Suprapubic skin (tissue), 4 donors: ENCODE measurements around the gene PROSER2. TPM values are rescaled to one million over a fixed set of nuclear protein-coding genes. Genes with fewer than 3 reads are reported as not detected.

Source experiments
- DNase-seq, 2 donors: peaks; one replicate each; pipeline ENCODE4 v3.0.0-alpha.2; 2019; ENCODE audit warnings: low spot score in 2 of 2
- H3K27ac ChIP-seq: fragments of 200-600 bp; sonication (generic); one replicate; pipeline ENCODE4 v1.5.1; 2019
- H3K27me3 ChIP-seq: fragments of 200-600 bp; sonication (generic); one replicate; pipeline ENCODE4 v1.5.1; 2019
- H3K36me3 ChIP-seq: fragments of 200-600 bp; sonication (generic); one replicate; pipeline ENCODE4 v1.5.1; 2019
- H3K4me1 ChIP-seq: fragments of 200-600 bp; sonication (generic); one replicate; pipeline ENCODE4 v1.5.1; 2019
- H3K4me3 ChIP-seq: fragments of 200-600 bp; sonication (generic); one replicate; pipeline ENCODE4 v1.5.1; 2019; ENCODE audit warnings: mild to moderate bottlenecking
- H3K9me3 ChIP-seq: fragments of 200-600 bp; sonication (generic); one replicate; pipeline ENCODE4 v1.5.1; 2019
- EP300 ChIP-seq: sonication (generic); formaldehyde crosslinking; IDR thresholded peaks from one replicate; pipeline ENCODE4 v1.6.1; 2017; ENCODE audit warnings: antibody characterized with exemption
- POLR2A ChIP-seq, 2 donors: fragments of 450-650 bp; IDR thresholded peaks; one replicate each; pipeline ENCODE4 v1.6.1; 2017; ENCODE audit warnings: antibody characterized with exemption in 2 of 2, mild to moderate bottlenecking in 2 of 2, moderate library complexity in 2 of 2
- POLR2AphosphoS5 ChIP-seq, 3 donors: sonication (generic); formaldehyde crosslinking; IDR thresholded peaks; one replicate each; pipeline ENCODE4 v1.6.1; 2017; ENCODE audit warnings: antibody characterized with exemption in 3 of 3
- WGBS: methylation state at CpG from one replicate; pipeline ENCODE4 v1.1.5; 2018; 5-methylcytosine and 5-hydroxymethylcytosine counted together
- total RNA-seq, 4 donors: library from RNA; depleted of rRNA; stranded (reverse); fragments of >200 nt; gene quantifications; one replicate each; pipeline ENCODE4 v1.1.0, GENCODE V29; 2016
- TF ChIP-seq, protein P1 (sequence below), 2 donors: fragments of 200-600 bp in 1 of 2; fragments of 450-650 bp in 1 of 2; sonication (generic) in 1 of 2; IDR thresholded peaks; one replicate each; pipeline ENCODE4 v1.5.1; 2016 to 2019; ENCODE audit warnings: antibody characterized with exemption in 2 of 2, mild to moderate bottlenecking in 1 of 2, moderate library complexity in 1 of 2

The PROSER2 gene
- total RNA-seq, 4 donors from 2014 or later: 5.6 to 8.5 (median 6.3) TPM

GRCh38 chr10:11828682-11829284 is 5.6 kb downstream of the PROSER2 start:
- Histone ChIP-seq H3K4me1 (peaks cover 33% of the 10 kb centered on the region), H3K27me3 (no peaks in the 10 kb centered on the region)

GRCh38 chr10:11830836-11831519 is 7.8 kb downstream of the PROSER2 start:
- H3K9me3 ChIP-seq: no peaks in the 10 kb centered on the region
- TF ChIP-seq POLR2A (IDR thresholded peaks at IDR 0.05): no peak
- TF ChIP-seq, protein P1, sequence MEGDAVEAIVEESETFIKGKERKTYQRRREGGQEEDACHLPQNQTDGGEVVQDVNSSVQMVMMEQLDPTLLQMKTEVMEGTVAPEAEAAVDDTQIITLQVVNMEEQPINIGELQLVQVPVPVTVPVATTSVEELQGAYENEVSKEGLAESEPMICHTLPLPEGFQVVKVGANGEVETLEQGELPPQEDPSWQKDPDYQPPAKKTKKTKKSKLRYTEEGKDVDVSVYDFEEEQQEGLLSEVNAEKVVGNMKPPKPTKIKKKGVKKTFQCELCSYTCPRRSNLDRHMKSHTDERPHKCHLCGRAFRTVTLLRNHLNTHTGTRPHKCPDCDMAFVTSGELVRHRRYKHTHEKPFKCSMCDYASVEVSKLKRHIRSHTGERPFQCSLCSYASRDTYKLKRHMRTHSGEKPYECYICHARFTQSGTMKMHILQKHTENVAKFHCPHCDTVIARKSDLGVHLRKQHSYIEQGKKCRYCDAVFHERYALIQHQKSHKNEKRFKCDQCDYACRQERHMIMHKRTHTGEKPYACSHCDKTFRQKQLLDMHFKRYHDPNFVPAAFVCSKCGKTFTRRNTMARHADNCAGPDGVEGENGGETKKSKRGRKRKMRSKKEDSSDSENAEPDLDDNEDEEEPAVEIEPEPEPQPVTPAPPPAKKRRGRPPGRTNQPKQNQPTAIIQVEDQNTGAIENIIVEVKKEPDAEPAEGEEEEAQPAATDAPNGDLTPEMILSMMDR (IDR thresholded peaks at IDR 0.05): no peak
- H3K4me3 ChIP-seq: no peak overlapping the region
- WGBS: 49% methylated on average over 4 of the region's 4 CpGs
- no peak for DNase-seq
- H3K4me1 ChIP-seq: peaks cover 16% of the 10 kb centered on the region
- H3K36me3 ChIP-seq: no peaks in the 10 kb centered on the region
- H3K27me3 ChIP-seq: no peaks in the 10 kb centered on the region
- no peak overlapping the region for H3K27ac ChIP-seq

More at GRCh38 chr10:11828682-11829284, 5.6 kb downstream of the PROSER2 start:
- Histone ChIP-seq H3K27ac (no peak overlapping the region), H3K9me3 (no peaks in the 10 kb centered on the region), H3K4me3 (no peak overlapping the region), H3K36me3 (no peaks in the 10 kb centered on the region)
- no peak for DNase-seq
- WGBS: 85% methylated on average over 11 of the region's 11 CpGs
- TF ChIP-seq, protein P1 (IDR thresholded peaks at IDR 0.05): no peak
- TF ChIP-seq EP300 (no peak), POLR2AphosphoS5 (IDR thresholded peaks at IDR 0.05) (no peak), POLR2A (IDR thresholded peaks at IDR 0.05) (no peak)

GRCh38 chr10:11831520-11831951 is 8.4 kb downstream of the PROSER2 start:
- DNase-seq: no peak
- no peaks in the 10 kb centered on the region for H3K27me3 ChIP-seq
- no peak overlapping the region for H3K4me3 ChIP-seq
- 48% methylated on average over 7 of the region's 7 CpGs for WGBS
- peaks cover 16% of the 10 kb centered on the region for H3K4me1 ChIP-seq
- no peak overlapping the region for H3K27ac ChIP-seq
- H3K9me3 ChIP-seq: no peaks in the 10 kb centered on the region
- TF ChIP-seq, protein P1 (IDR thresholded peaks at IDR 0.05): no peak
- no peak for TF ChIP-seq POLR2A (IDR thresholded peaks at IDR 0.05)
- no peak for TF ChIP-seq EP300
- TF ChIP-seq POLR2AphosphoS5 (IDR thresholded peaks at IDR 0.05): no peak
- no peaks in the 10 kb centered on the region for H3K36me3 ChIP-seq

GRCh38 chr10:11832042-11832441 is 8.9 kb downstream of the PROSER2 start:
- no peak for DNase-seq
- no peaks in the 10 kb centered on the region for H3K36me3 ChIP-seq
- H3K9me3 ChIP-seq: no peaks in the 10 kb centered on the region
- TF ChIP-seq, protein P1 (IDR thresholded peaks at IDR 0.05): no peak
- no peak for TF ChIP-seq POLR2AphosphoS5 (IDR thresholded peaks at IDR 0.05)
- whole genome bisulfite sequencing: 64% methylated on average over 5 of the region's 5 CpGs
- peaks cover 16% of the 10 kb centered on the region for H3K4me1 ChIP-seq
- no peak overlapping the region for H3K4me3 ChIP-seq
- no peaks in the 10 kb centered on the region for H3K27me3 ChIP-seq
- H3K27ac ChIP-seq: no peak overlapping the region

DNA sequence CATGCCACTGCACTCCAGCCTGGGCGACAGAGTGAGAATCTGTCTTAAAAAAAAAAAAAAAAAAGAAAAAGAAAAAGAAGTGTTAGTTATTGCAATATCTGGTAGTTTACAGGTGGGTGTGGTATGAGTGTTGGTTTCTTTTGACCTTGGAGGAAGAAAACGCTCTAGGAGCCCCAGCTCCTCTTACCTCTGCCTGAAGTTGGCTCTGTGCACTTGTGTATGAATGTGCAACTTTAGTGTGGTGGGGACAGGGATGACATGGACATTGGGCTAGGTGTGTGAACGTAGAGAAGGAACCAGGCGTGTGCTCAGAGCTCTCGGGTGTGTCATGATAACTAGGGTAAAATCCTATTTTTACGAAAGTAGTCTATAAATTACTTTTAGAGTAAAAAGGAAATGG is 11.9 kb downstream of the PROSER2 start:
- H3K36me3 ChIP-seq: no peaks in the 10 kb centered on the region
- no peak overlapping the region for H3K4me3 ChIP-seq
- no peak for TF ChIP-seq EP300
- TF ChIP-seq POLR2AphosphoS5 (IDR thresholded peaks at IDR 0.05): no peak
- TF ChIP-seq, protein P1 (IDR thresholded peaks at IDR 0.05): no peak
- TF ChIP-seq POLR2A (IDR thresholded peaks at IDR 0.05): no peak
- 85% methylated on average over 6 of the region's 6 CpGs for WGBS
- no peak for DNase-seq
- H3K4me1 ChIP-seq: peaks cover 24% of the 10 kb centered on the region
- no peak overlapping the region for H3K27ac ChIP-seq
- no peaks in the 10 kb centered on the region for H3K27me3 ChIP-seq
- H3K9me3 ChIP-seq: no peaks in the 10 kb centered on the region
